Central memory CD4-positive, alpha-beta T cell (primary cell): Measurements from ENCODE around the gene SCLT1.

Source experiments
- DNase-seq: peaks from one replicate; pipeline ENCODE4 v3.0.0; 2022

Gene SCLT1

DNA sequence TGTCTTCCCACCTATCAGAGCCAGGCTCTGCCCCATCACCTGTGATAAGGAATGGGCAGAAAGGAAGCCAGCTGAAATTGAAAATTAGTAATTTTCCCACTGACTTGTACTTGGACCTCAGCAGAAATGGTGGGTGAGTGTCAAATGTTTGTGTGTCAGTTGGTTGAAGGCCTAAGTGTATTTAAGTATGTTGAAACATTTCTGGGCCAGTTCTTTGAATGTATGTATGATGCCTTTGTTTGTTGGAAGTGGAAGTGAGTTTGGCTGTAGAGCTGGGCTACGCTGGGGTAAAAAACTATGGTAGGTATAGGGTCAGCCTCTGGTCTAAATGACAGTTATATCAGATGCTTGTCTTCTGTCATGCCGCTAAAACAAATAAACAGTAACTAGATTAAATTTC lies 256.1 kb downstream of the SCLT1 start:
- DNase-seq: no peak

DNA sequence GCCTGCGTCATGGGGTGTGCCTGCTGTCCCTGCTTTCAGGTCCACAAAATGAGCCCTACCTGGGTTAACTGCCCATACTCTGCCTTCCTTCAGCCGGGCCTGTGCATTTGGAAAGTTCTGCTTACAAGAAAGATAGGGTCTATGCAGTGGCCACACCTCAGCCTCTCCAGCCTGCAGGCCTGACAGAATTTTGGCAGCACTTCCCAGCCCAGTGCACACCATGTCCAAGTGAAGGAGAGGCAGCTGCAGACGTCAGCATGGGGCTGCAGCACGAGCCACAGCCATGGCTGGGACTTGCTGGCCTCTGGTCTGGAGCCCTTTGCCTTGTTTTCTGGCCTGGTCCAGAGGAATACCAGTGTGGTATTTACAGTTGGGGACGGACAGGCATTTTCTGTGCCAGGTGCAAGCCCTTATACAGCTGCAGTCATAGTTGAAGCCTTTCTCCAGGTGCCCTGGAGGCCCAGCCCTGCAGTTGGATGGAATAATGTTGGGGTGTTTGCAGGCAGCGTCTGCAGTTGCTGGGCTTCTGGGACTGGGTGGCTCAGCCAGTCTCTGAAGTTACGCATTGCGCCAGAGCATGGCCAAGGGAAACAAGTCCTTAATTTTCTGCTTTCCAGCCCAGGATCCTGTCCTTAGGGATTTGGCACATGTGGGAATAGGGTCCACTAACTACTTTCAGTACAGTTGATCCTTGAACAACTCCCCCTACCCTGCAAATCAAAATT lies 257.7 kb downstream of the SCLT1 start:
- DNase-seq: no peak
